ENCODE results near the gene SARNP. TPM values are rescaled to one million over a fixed set of nuclear protein-coding genes. Genes with fewer than 3 reads are reported as not detected.

SARNP gene
- polyA plus RNA-seq, 2 of the 4 experiments (the other 2 are of a cell fraction): 123 to 198 TPM

- no peak for TF ChIP-seq TFCP2L1 (CRISPR knock-in tag; IDR thresholded peaks at IDR 0.05)
- TF ChIP-seq GATA3 (IDR thresholded peaks at IDR 0.05; ENCODE audit: borderline replicate concordance): no peak
- no peak for TF ChIP-seq POLR2AphosphoS2 (conservative IDR thresholded peaks at IDR 0.05; ENCODE audit: low read length)
- TF ChIP-seq HOXA7 (CRISPR knock-in tag; IDR thresholded peaks at IDR 0.05): no peak
- no peak for TF ChIP-seq RARB (CRISPR knock-in tag; IDR thresholded peaks at IDR 0.05)
- no peak for TF ChIP-seq CHD4 (IDR thresholded peaks at IDR 0.05; ENCODE audit: borderline replicate concordance)
These were observed 82.9 kb downstream of the SARNP start (continued) for GRCh38 chr12:55734595-55734994.

DNA sequence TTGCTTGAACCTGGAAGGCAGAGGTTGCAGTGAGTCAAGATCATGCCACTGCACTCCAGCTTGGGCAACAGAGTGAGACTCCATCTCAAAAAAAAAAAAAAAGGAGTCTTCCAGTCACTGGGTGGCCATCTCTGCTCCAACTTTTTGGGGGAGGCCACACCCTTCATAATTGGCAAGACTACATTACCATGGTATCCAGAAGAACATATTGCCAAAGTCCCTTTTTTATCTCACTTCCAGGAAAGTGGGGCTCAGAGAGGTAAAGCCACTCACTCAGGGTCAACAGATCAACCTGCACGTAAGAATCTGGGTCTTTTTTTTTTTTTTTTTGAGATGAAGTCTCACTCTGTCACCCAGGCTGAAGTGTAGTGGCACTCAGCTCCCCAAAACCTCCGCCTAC, 83.7 kb downstream of the SARNP start:
- Histone ChIP-seq H3K4me3 (no peak overlapping the region), H3K4me1 (peaks cover 16% of the 10 kb centered on the region), H3K9me3 (no peaks in the 10 kb centered on the region), H3K4me2 (no peak overlapping the region), H3K27ac (no peak overlapping the region)
- WGBS (ENCODE audit: missing lambda C conversion rate): 90% methylated on average over 2 of the region's 2 CpGs
- ChIA-PET CTCF (interaction anchor here (0.8 to 11.7 kb wide), 8 partner anchors 14 to 262 kb away, joined by 3 to 139 read pairs (median 3); partner anchors contain the start of genes BLOC1S1, DGKA and RDH5), POLR2A (no interaction called here)
- no peak for TF ChIP-seq POLR2A (IDR thresholded peaks at IDR 0.05; ENCODE audit: low read length)
- no peak for TF ChIP-seq FOSL2 (IDR thresholded peaks at IDR 0.05)
- TF ChIP-seq FOSL2 (CRISPR knock-in tag; IDR thresholded peaks at IDR 0.05): no peak
- TF ChIP-seq KDM5A (IDR thresholded peaks at IDR 0.05): no peak
- no peak for TF ChIP-seq RARB (CRISPR knock-in tag; IDR thresholded peaks at IDR 0.05)
- TF ChIP-seq, protein P1, sequence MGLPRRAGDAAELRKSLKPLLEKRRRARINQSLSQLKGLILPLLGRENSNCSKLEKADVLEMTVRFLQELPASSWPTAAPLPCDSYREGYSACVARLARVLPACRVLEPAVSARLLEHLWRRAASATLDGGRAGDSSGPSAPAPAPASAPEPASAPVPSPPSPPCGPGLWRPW (IDR thresholded peaks at IDR 0.05): no peak
- TF ChIP-seq NPAS2 (CRISPR knock-in tag; IDR thresholded peaks at IDR 0.05; ENCODE audit: borderline replicate concordance): no peak
- FAIRE-seq (no peak), ATAC-seq (no peak), DNase-seq (ENCODE audit: low read depth in 1 of 2, low spot score in 1 of 2) (no peak)

- CTCF ChIA-PET: interaction anchor here (1.2 to 11.7 kb wide), 2 partner anchors 13 to 77 kb away, joined by 3 to 139 read pairs; partner anchors contain the start of genes BLOC1S1 and RDH5
- TF ChIP-seq EP300 (IDR thresholded peaks at IDR 0.05) (no peak), REST (IDR thresholded peaks at IDR 0.05) (no peak), CBX2 (IDR thresholded peaks at IDR 0.05; ENCODE audit: borderline replicate concordance, low read depth) (no peak), KDM5A (IDR thresholded peaks at IDR 0.05) (no peak), ZC3H11A (IDR thresholded peaks at IDR 0.05) (no peak), JUN (IDR thresholded peaks at IDR 0.05) (no peak), RARB (CRISPR knock-in tag; IDR thresholded peaks at IDR 0.05) (no peak), POLR2A (IDR thresholded peaks at IDR 0.05; ENCODE audit: low read length) (no peak), CHD2 (IDR thresholded peaks at IDR 0.05; ENCODE audit: low read length, partially characterized antibody) (no peak), CBX8 (IDR thresholded peaks at IDR 0.05) (no peak), HOXB13 (CRISPR knock-in tag; IDR thresholded peaks at IDR 0.05; ENCODE audit: low read depth) (no peak), EHF (CRISPR knock-in tag; IDR thresholded peaks at IDR 0.05) (no peak)
- H3K9me3 ChIP-seq: no peaks in the 10 kb centered on the region
- H3K4me1 ChIP-seq: peaks cover 14% of the 10 kb centered on the region
- POLR2A ChIA-PET: no interaction called here
- 90% methylated on average over 14 of the region's 14 CpGs for WGBS (ENCODE audit: missing lambda C conversion rate)
- no peak for ATAC-seq
- H3K4me3 ChIP-seq: no peak overlapping the region
- FAIRE-seq: no peak
- DNase-seq (ENCODE audit: low read depth in 1 of 2, low spot score in 1 of 2): no peak
- H3K27ac ChIP-seq: no peak overlapping the region
- H3K4me2 ChIP-seq: no peak overlapping the region
These were observed 84.4 kb downstream of the SARNP start for GRCh38 chr12:55733021-55733555.
